Omental fat pad (tissue), 4 donors: ENCODE data around the gene HOXC10. TPM values are rescaled to one million over a fixed set of nuclear protein-coding genes. Genes with fewer than 3 reads are reported as not detected.

Experiments used
- ATAC-seq: fragments of 150-250 bp; one replicate; pipeline ENCODE4 v1.9.1; 2016; ENCODE audit warnings: mild to moderate bottlenecking, moderate library complexity; ENCODE audit not compliant: low FRiP score
- DNase-seq: peaks from one replicate; pipeline ENCODE4 v3.0.0-alpha.2; 2019; ENCODE audit warnings: low spot score
- CTCF ChIP-seq, 3 donors: fragments of 450-650 bp; IDR thresholded peaks; one replicate each; pipeline ENCODE4 v1.5.1; 2016 to 2017; ENCODE audit warnings: antibody characterized with exemption in 3 of 3, mild to moderate bottlenecking in 3 of 3, moderate library complexity in 2 of 3
- total RNA-seq, 4 donors: library from RNA; depleted of rRNA; stranded (reverse); fragments of >200 nt; gene quantifications; one replicate each; pipeline ENCODE4 v1.1.0, GENCODE V29; 2016

Gene HOXC10
- total RNA-seq, 4 donors from 2014 or later = not detected

GRCh38 chr12:53951577-53952334 lies 33.2 kb upstream of the HOXC10 start:
- TF ChIP-seq CTCF (IDR thresholded peaks at IDR 0.05) = no peak
- ATAC-seq (no peak), DNase-seq (no peak)

DNA sequence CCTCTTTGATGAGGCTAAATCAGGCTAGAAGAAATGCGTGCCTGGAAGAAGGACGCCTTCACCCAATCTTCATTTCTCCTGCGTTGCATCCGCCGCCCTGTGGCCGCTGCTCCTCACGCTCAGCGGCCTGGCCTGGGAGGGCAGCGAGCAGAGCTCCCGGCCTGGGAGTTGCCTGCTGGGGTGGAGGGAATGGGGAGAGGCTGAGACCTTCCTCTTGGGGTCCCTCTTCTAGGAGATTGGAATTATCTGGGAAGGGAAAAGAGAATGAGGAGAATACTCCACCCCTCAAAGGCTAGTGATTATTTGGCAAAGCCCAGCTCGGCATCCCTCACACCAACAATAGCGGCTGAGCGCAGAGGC lies 32.6 kb upstream of the HOXC10 start:
- TF ChIP-seq CTCF (IDR thresholded peaks at IDR 0.05) = no peak
- no peak for ATAC-seq
- DNase-seq = no peak

DNA sequence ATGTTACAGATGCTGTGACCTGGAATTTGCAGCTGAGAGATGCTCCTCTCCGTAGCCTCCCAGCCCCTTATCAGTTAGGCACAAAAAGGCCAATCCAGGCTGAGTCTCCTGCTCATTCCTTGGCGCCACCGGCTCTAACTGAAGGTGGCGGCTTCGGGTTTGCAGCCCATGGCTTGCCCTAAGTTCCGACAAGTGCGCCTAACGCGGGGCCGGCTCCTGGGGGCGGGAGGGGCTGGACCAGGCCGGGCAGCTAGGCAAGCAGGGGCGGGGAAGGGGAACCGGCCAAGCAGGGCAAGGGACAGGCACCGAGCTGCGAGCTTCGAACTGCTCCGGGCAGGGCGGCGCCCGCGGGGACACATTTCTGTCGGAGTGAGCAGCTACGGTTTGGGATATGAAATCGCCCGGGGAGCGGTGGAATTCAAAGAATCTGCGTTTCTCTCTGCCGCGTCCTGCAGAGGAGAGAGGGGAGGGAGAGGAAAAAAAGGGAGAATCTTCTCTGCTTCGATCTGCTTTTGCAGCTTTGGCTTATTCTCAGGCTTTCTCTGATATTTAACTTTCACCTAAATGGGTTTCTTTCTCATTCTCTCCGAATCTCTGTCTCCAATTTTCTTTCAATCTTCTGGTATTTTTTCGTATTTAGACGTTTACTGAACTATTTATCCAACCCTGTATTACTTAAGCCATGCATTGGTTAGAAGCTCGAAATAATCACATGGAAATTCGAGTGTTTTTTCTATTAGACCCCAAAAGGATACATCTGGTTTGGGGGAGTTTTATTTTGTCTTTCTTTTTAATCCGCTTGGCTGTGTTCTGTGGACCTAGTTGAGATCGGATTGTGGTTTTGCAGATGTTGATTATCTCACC lies 31.8 kb upstream of the HOXC10 start:
- DNase-seq (no peak), ATAC-seq (no peak)
- TF ChIP-seq CTCF (IDR thresholded peaks at IDR 0.05) = no peak

GRCh38 chr12:53953831-53954693 lies 30.9 kb upstream of the HOXC10 start:
- no peak for ATAC-seq
- no peak for TF ChIP-seq CTCF (IDR thresholded peaks at IDR 0.05)
- no peak for DNase-seq

DNA sequence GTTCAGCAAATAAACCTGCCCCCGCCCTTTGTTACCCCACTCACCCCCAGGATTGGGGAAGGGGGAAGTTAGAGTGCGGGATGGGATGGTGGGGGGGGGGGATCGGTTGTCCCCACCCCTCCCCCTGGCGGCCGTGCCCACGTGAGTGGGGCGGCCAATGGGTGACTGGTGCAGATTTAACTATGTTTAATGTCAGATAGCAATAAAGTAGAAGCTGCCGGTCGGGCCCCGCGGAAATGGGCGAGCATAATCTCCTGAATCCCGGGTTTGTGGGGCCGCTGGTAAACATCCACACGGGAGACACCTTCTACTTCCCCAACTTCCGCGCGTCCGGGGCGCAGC lies 30.3 kb upstream of the HOXC10 start, which contains the start of gene HOXC12:
Gene HOXC12, plus strand, starts transcription at position 210 of the 342 bp plus-strand sequence. Its CDS starts 27 bp downstream, at position 237.
- TF ChIP-seq CTCF (IDR thresholded peaks at IDR 0.05) = no peak
- ATAC-seq (no peak), DNase-seq (no peak)

GRCh38 chr12:53955036-53955775 lies 29.7 kb upstream of the HOXC10 start:
- no peak for DNase-seq
- ATAC-seq = no peak
- no peak for TF ChIP-seq CTCF (IDR thresholded peaks at IDR 0.05)
